Endothelial cell of umbilical vein (primary cell): ENCODE results near the gene DCPS. TPM values are rescaled to one million over a fixed set of nuclear protein-coding genes. Genes with fewer than 3 reads are reported as not detected.

Experiments
- BruUV-seq: library from RNA; stranded (reverse); fragments of 400-500 nt; replicated peaks from 2 replicates; lab custom pipeline; 2021; lab: Mats Ljungman, UMichigan
- CTCF ChIA-PET: fragments of 300-600, 350-600 bp; sonication (Branson Sonifier 250); formaldehyde crosslinking; loops from one replicate; lab custom pipeline; 2021; ENCODE audit warnings: antibody characterized with exemption, inconsistent platforms; lab: Charles Lee
- POLR2A ChIA-PET: fragments of 300-600, 350-600 bp; sonication (Branson Sonifier 250); formaldehyde crosslinking; loops from one replicate; lab custom pipeline; 2021; ENCODE audit warnings: antibody characterized with exemption, inconsistent platforms; lab: Charles Lee
- DNase-seq: peaks from one replicate; pipeline ENCODE4 v3.0.0-alpha.2; 2011; ENCODE audit warnings: low read depth, low spot score
- FAIRE-seq: peaks from 2 replicates; lab custom pipeline; 2011; peaks lifted over from hg19 to GRCh38; lab: Jason Lieb, UNC
- H2AFZ ChIP-seq: 2 replicates; pipeline ENCODE4 v1.6.0; 2012; ENCODE audit warnings: low read depth, low read length, control low read depth, inconsistent platforms
- H3K27ac ChIP-seq: 2 replicates; pipeline ENCODE4 v1.5.1; 2011; ENCODE audit warnings: low read depth, mild to moderate bottlenecking, control low read depth, low read length, moderate library complexity; ENCODE audit not compliant: insufficient read depth
- H3K27me3 ChIP-seq, 2 experiments: 2 replicates each; pipeline versions ENCODE4 v1.6.0 to v1.6.1; 2011; ENCODE audit warnings: low read length in 2 of 2, mixed read lengths in 1 of 2; ENCODE audit not compliant: control insufficient read depth in 2 of 2, insufficient read depth in 2 of 2
- H3K36me3 ChIP-seq, 2 experiments: 2 replicates in 1 of 2; 3 replicates in 1 of 2; pipeline ENCODE4 v1.5.1; 2011; ENCODE audit warnings: low read length in 2 of 2, mild to moderate bottlenecking in 1 of 2, moderate library complexity in 1 of 2; ENCODE audit not compliant: control insufficient read depth in 2 of 2, insufficient read depth in 2 of 2; ENCODE audit errors: extremely low read depth in 1 of 2
- H3K4me1 ChIP-seq: 3 replicates; pipeline ENCODE4 v1.5.1; 2011; ENCODE audit warnings: mild to moderate bottlenecking, low read length; ENCODE audit not compliant: control insufficient read depth, insufficient read depth; ENCODE audit errors: extremely low read depth
- H3K4me2 ChIP-seq: 2 replicates; pipeline ENCODE4 v1.6.1; 2011; ENCODE audit warnings: low read length, control low read depth, mixed read lengths; ENCODE audit not compliant: insufficient read depth
- H3K4me3 ChIP-seq, 3 experiments: fragments of 200-600 bp in 1 of 3; sonication (generic), shearing (Covaris generic) in 1 of 3; replicated peaks in 1 of 3; 2 replicates each; pipeline ENCODE4 v1.5.1; 2011 to 2016; ENCODE audit warnings: control low read depth in 3 of 3, low read length in 3 of 3, mild to moderate bottlenecking in 2 of 3, inconsistent platforms in 1 of 3, low read depth in 1 of 3, moderate library complexity in 1 of 3; ENCODE audit not compliant: insufficient read depth in 1 of 3
- H3K79me2 ChIP-seq: 2 replicates; pipeline ENCODE4 v1.6.0; 2012; ENCODE audit warnings: low read length, inconsistent platforms; ENCODE audit not compliant: control insufficient read depth, insufficient read depth
- H3K9ac ChIP-seq: replicated peaks from 2 replicates; pipeline ENCODE3; 2011; ENCODE audit warnings: low read length, control low read depth; ENCODE audit not compliant: insufficient read depth; ENCODE audit errors: extremely low read depth
- H3K9me1 ChIP-seq: replicated peaks from 3 replicates; pipeline ENCODE4 v1.6.0; 2011; ENCODE audit warnings: mild to moderate bottlenecking, low read length; ENCODE audit not compliant: control insufficient read depth, insufficient read depth; ENCODE audit errors: extremely low read depth
- H3K9me3 ChIP-seq: replicated peaks from 2 replicates; pipeline ENCODE4 v1.5.1; 2012; ENCODE audit warnings: low read length, inconsistent platforms; ENCODE audit not compliant: control insufficient read depth, insufficient read depth
- H4K20me1 ChIP-seq: replicated peaks from 2 replicates; pipeline ENCODE3; 2011; ENCODE audit warnings: mild to moderate bottlenecking, low read length; ENCODE audit not compliant: control insufficient read depth, insufficient read depth; ENCODE audit errors: extremely low read depth
- CTCF ChIP-seq, 2 donors: IDR thresholded peaks; 1 replicate in 1 of 2; 2 replicates in 1 of 2; pipeline ENCODE4 v1.5.1; 2011; ENCODE audit warnings: low read length in 2 of 2, mild to moderate bottlenecking in 2 of 2, moderate library complexity in 2 of 2, control low read depth in 1 of 2, inconsistent platforms in 1 of 2, low read depth in 1 of 2; ENCODE audit not compliant: insufficient read depth in 1 of 2; ENCODE audit errors: extremely low read depth in 1 of 2
- EZH2 ChIP-seq: IDR thresholded peaks from 2 replicates; pipeline ENCODE4 v1.6.1; 2012; ENCODE audit warnings: borderline replicate concordance, low read depth, mild to moderate bottlenecking, moderate library complexity, low read length, inconsistent platforms; ENCODE audit not compliant: severe bottlenecking
- FOS ChIP-seq: IDR thresholded peaks from 2 replicates; pipeline ENCODE4 v1.6.1; 2011; ENCODE audit warnings: mild to moderate bottlenecking, low read length, moderate library complexity, borderline replicate concordance; ENCODE audit not compliant: insufficient read depth
- GATA2 ChIP-seq: IDR thresholded peaks from 2 replicates; pipeline ENCODE4 v1.7.0; 2011; ENCODE audit warnings: low read depth, mild to moderate bottlenecking, moderate library complexity, mixed read lengths, low read length; ENCODE audit not compliant: insufficient read length, insufficient read depth
- JUN ChIP-seq: IDR thresholded peaks from 2 replicates; pipeline ENCODE4 v1.6.1; 2011; ENCODE audit warnings: borderline replicate concordance, low read depth; ENCODE audit not compliant: insufficient read length, insufficient read depth
- MAX ChIP-seq: IDR thresholded peaks from 2 replicates; pipeline ENCODE4 v1.6.1; 2011; ENCODE audit not compliant: insufficient read depth, insufficient read length
- MYC ChIP-seq: IDR thresholded peaks from one replicate; pipeline ENCODE4 v1.6.1; 2011; ENCODE audit warnings: mild to moderate bottlenecking, low read depth, low read length
- POLR2A ChIP-seq: IDR thresholded peaks from 2 replicates; pipeline ENCODE4 v1.6.1; 2012; ENCODE audit warnings: low read depth, mild to moderate bottlenecking, control low read depth, low read length
- dilution Hi-C: fragments of 300-500 bp; cut with MboI; formaldehyde crosslinking; loops from one replicate; pipeline ENCODE4 v1.15.0; 2019; ENCODE audit warnings: low sequenced_read_pairs; ENCODE audit not compliant: extremely low pct_ligation_motif_present
- intact Hi-C: fragments of 100-400 bp; cut with micrococcal nuclease; formaldehyde crosslinking; loops from one replicate; pipeline ENCODE4 v1.10.0; 2022
- polyA plus RNA-seq, 4 experiments: library from polyadenylated mRNA; depleted of rRNA in 3 of 4; stranded (reverse) in 3 of 4; unstranded in 1 of 4; fragments of >200 nt; gene quantifications; 2 replicates each; pipeline versions ENCODE4 v1.2.1 to v1.2.3, GENCODE V29; 2011 to 2012; ENCODE audit warnings: missing spikeins in 1 of 4
- total RNA-seq: library from RNA; stranded (reverse); gene quantifications from 2 replicates; pipeline ENCODE4 v1.2.3, GENCODE V29; 2021

Gene DCPS
- total and polyA plus RNA-seq, 2 donors (not counting 3 experiments of a cell fraction or from before 2014, with no cell fraction given) = 19.6 to 36.0 TPM

- Histone ChIP-seq H3K79me2 (no peaks in the 10 kb centered on the region), H3K9me1 (no peaks in the 10 kb centered on the region), H3K4me2 (no peak overlapping the region), H3K4me3 (no peak overlapping the region), H3K36me3 (no peaks in the 10 kb centered on the region), H3K9me3 (no peaks in the 10 kb centered on the region), H3K27ac (no peak overlapping the region), H3K9ac (no peak overlapping the region), H3K27me3 (no peaks in the 10 kb centered on the region), H4K20me1 (no peaks in the 10 kb centered on the region), H3K4me1 (peaks cover 14% of the 10 kb centered on the region), H2AFZ (no peak overlapping the region)
- FAIRE-seq = no peak
- intact Hi-C loops (no loop called here), dilution Hi-C loops (no loop called here)
- ChIA-PET POLR2A (no interaction called here), CTCF (no interaction called here)
- no peak for DNase-seq
- no TSS peak for BruUV-seq
- TF ChIP-seq EZH2 (no peak), GATA2 (no peak), MAX (no peak), MYC (no peak), JUN (no peak), FOS (no peak), POLR2A (no peak), CTCF (IDR thresholded peaks at IDR 0.05; ENCODE audit: extremely low read depth in 1 of 2, insufficient read depth in 1 of 2, low read depth in 1 of 2, low read length in 2 of 2) (no peak)
Measured at GRCh38 chr11:126331286-126331685, 27.4 kb downstream of the DCPS start.
